Stimulated activated CD8-positive, alpha-beta memory T cell treated with anti-CD3 and anti-CD28 coated beads, Interleukin-12 subunit alpha, Interleukin-12 subunit beta, amount 100 ng/mL, for 4 hours (primary cell): Measurements from ENCODE around the gene PPIF.

Experiments
- DNase-seq: peaks from one replicate; pipeline ENCODE4 v3.0.0-alpha.2; 2020; ENCODE audit warnings: low read depth

PPIF gene

DNA sequence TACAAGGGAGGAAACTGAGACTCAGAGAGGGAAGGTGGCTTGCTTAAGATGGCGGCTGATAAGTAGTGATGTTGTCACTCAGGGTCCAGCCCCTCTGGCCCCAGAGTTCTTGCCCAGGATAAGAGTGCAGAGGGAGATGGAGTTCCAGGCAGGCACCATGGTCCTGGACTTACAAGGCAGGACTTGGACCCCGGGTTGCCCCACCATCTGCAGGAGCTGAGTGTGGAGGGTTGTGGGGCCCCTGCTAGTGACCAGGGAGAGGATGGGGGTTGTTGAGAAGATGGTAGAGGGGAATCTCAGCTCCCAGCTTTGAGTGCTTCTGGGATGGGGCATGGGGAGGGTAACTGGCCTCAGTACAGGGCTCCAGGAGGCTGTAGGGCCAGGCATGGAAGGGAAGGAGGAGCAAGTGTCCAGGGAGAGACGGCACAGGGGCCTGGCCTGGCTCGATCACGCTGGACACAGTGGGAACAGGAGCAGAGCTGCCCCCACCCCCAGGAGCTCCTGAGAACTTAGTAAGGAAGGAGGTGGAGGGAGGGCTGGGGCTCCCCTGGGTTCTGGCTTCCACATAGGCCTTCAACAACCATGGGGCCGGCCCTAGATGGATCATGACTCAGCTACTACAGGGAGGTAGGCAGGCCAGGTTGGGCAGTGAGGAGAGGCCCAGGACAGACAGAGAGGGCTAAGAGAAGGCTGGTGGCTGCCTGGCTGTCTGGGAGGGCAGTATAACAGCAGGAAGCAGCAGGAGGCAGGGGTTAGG is 28.2 kb downstream of the PPIF start:
- DNase-seq = no peak

DNA sequence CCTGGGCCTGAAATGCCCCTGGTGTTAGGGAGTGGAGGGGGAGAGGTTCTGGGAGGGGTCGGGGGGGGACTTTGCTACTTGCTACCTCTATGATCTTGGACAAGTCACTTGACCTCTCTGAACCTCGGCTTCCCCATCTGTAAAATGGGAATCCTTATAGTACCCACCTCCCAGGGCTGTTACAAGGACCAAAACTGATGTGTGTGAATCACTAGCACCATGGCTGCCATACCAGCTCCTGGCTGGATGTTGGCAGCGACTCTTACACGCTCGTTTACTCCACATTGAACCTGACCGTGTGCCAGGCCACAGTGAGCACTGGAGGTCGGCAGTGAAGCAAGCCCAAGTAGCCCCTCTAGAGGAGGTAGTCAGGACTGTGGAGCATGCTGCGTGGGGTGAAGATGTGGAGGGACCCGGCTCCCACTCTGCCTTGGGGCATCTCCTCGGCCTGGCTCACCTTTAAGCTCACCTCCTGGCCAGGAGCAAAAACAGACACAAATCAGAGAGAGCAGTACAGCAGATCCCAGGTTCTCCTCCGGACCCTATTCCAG is 28.9 kb downstream of the PPIF start:
- DNase-seq = no peak

DNA sequence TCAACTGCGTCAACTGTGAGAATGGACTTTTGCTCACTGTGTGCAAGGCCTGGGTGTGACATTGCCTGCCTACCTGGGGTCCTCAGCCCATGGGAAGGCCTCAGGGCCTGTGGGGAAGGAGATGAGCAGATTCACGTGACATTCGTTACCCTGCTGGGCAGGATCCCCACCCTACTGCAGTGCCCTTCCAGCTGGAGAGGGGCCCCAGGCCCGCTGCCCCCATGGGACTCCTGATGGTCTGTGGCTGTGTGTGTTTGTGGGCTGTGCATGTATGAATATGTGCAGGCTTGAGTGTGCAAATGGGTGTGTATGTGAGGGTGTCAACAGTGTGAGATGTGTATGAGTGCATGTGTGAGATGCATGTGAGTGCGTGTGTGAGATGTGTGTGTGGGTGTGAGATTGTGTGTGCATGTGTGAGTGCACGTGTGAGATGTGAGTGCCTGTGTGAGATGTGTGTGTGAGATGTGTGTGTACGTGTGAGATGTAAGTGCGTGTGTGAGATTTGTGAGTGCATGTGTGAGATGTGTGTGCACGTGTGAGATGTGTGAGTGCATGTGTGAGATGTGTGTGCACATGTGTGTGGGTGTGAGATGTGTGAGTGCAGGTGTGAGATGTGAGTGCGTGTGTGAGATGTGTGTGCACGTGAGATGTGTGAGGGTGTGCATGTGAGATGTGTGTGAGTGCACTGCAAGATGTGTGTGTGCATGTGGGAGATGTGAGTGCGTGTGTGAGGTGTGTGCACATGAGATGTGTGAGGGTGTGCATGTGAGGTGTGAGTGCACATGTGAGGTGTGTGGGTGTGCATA is 29.7 kb downstream of the PPIF start:
- DNase-seq = no peak

DNA sequence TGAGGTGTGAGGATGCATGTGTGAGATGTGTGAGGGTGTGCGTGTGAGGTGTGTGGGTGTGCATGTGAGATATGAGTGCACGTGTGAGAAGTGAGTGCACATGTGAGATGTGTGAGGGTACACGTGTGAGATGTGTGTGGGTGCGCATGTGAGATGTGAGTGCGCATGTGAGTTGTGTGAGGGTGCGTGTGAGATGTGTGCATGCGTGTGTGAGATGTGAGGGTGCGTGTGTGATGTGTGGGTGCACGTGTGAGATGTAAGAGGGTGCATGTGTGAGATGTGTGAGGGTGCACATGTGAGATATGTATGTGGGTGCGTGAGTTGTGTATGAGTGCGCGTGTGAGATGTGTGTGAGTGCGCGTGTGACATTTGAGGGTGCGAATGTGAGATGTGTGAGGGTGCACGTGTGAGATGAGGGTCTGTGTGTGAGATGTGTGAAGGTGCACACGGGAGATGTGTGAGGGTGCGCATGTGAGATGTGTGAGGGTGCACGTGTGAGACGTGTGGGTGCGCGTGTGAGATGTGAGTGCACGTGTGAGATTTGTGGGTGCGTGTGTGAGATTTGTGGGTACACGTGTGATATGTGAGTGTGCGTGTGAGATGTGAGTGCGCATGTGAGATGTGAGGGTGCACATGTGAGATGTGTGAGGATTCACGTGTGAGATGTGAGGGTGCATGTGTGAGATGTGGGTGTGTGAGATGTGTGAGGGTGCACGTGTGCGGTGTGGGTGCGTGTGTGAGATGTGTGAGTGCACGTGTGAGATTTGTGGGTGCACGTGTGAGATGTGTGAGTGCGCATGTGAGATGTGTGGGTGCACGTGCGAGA is 30.5 kb downstream of the PPIF start:
- no peak for DNase-seq

DNA sequence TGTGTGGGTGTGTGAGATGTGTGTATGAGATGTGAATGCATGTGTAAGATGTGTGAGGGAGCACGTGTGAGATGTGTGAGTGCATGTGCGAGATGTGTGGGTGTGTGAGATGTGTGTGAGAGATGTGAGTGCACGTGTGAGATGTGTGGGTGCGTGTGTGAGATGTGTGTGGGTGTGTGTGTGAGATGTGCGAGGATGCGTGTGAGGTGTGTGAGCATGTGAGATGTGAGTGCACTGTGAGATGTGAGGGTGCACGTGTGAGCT is 31.0 kb downstream of the PPIF start:
- no peak for DNase-seq

DNA sequence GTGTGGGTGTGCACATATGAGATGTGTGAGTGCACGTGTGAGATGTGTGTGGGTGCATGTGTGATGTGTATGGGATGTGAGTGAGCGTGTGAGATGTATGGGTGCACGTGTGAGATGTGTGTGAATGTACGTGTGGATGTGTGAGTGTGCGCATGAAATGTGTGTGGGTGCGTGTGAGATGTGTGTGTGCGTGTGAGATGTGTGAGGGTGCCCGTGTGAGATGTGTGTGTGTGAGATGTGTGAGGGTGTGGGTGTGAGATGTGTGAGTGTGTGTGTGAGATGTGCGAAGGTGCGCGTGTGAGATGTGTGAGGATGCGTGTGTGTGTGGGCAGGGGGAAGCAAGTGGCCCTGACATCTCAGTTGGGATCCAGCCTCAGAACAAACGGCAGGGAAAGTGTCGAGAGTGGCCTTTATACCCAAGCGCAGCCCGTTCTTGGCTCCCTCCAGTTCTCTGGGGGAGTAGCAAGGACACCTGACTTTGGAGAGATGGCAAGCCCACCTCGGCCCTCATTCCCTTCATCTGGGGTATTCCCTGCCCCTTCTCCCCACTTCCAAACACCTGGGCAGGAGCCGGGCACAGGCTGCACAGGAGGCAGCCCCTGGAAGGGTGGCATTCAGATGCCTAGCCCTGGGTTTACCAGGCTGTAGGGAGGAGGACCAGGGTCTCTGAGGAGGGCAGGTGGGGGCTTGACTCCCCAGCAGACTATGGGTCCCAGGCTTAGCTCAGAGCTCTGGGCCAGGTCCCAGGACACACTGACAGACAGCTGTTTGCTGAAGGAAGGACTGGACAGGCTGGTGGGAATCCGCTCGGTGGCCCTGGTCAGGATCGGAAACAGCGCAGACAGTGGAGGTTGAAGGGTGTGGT is 31.6 kb downstream of the PPIF start:
- no peak for DNase-seq

DNA sequence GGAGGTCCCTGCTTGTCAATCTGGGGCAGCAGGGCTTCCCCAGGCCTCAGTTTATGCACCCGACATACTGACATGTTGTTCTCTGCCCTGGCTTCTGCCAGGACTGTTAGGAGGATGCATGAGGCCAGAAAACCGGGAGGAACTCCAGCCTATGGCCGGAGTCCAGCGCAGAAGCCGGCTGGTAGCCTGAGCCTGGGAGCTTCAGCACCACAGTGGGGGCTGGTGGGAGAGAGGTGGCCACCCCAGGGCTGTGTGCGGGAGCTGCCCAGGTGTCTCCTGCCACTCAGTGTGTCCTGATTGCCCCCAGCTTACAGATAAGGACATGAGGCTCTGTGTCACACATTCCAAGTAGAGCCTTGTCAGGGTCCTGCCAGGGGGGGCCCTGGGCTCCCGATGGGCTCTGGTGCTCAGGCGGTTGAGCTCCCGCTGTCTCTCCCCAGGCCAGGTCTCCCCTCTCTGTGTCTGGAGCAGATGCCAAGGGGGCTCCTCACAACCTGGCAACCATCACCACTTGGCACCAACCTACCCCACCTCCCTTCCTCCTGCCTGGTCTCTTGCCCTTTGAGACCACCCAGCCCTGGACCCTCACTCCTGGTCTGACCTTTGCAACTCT is 32.3 kb downstream of the PPIF start:
- DNase-seq = no peak

DNA sequence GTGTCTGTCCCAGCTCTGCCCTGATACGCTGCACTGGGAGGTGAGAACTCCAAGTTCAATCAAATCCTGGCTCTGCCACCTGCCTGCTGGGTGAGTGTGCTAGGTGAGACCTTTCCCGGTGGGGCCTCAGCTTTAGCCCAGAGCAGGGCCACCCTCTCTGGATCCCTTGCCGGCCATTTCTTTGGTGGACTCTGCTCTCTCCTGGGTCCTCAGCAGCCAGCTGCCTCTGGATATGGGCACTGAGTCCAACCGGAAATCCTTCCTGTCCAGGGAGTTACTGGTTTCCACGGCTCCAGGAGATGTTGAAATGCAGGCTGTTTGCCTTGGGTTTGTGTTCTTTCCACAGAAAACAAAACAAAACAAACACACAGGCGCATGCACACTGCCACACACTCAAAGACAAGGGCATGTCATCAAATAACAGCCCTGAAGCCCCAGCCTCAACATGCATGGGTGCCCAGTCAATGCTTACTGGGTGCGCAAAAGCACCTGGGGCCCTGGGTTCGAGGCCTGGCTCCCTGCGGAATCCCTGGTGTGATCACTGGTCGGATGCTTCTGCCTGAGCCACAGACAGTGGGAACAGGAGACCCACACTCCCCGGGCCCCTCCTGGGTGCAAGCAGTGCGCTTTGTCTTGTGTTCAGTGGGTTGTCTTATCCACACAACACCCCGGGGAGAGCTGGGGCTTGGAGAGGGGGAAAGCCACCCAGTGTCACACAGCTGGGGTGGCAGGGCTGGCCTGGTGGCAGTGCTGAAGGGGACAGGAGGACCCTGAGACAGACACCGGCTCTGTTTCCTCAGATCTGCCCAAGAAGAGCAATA is 33.1 kb downstream of the PPIF start:
- DNase-seq = no peak

DNA sequence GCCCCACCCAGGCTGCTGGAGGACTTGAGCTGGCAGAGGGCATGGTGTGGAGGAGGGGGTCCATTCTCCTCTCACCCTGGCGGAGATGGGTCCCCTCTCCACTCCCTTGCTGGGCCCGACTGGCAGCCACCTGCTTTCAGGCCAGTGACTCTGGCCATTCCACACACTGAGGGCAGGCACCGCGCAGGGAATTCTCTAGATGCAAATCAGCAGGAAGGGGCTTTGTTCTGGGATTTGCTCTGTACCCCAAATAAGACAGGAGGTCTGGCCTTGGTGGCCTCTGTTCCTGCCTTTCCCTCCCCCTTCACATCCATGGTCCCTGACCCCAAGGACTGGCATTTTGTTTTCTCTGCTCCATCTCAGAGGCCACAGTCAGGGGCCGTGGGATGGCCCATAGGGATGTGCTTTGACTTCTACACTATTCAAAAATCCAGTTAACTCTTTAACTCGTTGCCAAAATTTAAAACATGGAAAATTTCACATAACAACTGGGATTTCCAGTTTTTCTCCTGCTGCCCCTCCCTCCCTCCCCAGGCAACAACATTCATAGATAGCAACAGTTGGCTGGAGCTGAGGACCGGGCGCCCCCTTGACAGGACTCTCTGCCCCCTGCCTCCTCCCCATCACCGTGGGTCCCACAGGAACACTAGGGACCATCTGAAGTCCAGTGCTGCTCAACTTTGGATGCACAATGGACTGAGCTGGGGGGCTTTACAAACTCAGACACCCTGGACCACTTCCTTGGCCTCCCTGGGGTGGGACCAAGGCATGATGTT is 33.9 kb downstream of the PPIF start:
- DNase-seq = no peak

DNA sequence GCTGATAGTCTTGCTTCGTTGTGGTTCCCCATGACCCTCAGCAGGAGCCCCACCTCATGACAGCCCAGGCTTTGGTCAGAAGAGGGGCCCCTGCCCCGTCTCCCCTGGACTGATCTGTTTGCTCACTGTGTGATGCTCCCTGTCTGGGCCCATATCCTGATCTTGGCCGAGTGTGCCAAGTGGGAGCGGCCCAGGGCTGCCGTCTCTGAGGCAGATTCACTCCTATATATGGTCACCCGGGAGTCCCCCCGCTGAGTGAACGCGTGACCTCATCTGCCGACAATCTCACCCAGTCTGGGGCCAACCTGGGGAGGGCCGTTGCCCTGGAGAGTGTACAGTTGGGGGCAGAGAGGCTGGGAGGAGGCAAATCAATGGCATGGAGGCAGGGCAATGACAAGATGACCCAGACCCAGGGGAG is 34.5 kb downstream of the PPIF start:
- DNase-seq = no peak

DNA sequence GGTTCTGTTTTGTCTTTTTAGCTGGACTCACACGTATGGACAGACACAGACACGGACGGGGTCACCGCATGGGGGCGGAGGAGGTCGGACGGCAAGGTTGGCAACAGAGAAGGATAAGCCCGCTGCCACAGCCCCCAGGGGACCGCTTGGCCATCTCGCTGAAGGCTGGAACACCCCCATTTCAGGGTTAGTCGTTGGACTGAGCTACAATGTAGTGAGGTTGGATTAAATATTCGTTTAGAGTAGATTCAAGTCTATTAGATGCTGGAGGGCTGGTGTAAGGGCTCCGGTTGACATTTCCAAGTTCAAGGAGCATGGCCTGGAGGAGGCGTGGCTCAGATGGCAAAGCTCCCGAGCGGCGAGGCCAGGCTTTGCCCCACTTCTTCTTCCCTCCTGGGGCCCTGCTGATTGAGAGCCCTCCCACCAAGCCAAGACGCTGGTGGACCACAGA is 35.2 kb downstream of the PPIF start:
- DNase-seq = no peak

DNA sequence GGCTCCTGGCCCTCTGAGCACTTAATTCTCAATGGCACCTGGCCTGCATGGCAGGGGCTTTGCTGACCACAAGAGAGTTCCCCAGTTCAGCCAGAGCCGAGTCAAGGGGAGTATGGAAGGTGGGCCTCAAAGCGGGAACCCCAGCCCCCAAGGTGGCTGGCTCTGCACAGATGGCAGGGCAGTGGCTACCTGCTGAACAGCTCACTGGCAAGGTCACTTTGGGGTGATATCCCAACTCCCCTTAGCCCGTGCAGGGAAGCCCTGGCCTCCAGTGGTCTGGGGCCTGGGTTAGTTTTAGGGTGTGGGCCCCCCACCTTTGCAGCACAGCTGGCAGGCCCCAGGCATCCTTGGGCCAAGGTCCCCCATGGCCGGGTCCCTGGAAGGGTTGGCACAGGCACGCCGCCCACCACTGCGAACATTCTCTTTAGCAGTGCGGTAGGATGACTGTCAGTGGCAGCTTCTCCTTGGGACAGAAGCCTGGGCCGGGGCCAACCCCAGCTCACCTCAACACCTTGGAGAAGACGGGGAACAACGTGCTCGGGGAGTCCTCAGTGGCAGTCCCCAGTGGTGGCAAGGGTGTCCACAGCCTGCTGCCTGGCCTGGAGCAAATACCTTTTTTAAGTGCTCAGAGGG is 36.8 kb downstream of the PPIF start:
- DNase-seq = no peak

DNA sequence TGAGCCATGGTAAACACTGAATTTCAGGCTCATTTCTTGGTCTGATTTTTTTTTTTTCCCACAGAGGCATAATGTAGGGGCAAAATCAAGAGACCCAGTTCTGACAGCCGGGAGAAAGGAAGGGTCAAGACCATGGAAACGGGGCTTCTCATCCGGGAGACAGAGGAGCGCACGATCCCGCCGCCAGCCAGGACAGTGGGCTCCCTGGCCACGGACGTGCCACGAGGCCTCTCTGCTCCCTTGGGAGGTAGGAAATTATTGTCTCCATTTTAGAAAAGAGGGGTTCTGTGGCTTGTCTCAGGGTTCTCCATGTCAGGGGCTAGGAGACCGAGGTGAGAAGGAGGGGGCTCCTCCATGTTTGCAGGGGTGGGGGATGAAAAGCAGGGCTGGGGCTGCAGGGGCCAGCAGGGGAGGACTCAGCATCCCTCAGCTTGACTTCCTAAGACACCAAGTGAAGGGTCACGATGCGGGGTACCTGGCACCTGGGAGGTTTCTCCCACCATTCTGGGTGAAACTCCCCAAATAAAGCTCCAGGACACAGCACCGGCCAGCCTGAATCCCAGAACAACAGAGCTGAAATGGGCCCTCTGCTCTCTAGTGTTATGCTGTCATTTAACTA is 37.6 kb downstream of the PPIF start:
- no peak for DNase-seq

DNA sequence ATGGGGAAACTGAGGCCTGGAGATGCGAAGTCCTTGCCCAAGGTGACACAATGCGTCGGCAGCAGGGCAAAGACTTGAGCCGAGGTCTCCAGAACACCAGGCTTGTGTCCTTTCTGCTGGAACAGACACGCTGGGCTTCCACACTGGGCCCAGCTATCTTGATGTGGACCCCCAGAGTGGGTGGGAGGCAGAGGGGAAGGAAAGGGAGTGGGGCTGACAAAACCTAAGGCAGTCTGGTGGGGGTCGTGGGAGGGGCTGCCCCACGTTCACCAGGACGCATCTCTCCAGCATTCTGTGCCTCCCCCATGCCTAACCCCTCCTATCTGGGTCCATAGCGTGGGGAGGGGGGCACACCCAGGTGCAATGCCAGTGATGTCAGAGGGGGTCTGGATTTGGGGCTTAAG is 38.1 kb downstream of the PPIF start:
- no peak for DNase-seq

DNA sequence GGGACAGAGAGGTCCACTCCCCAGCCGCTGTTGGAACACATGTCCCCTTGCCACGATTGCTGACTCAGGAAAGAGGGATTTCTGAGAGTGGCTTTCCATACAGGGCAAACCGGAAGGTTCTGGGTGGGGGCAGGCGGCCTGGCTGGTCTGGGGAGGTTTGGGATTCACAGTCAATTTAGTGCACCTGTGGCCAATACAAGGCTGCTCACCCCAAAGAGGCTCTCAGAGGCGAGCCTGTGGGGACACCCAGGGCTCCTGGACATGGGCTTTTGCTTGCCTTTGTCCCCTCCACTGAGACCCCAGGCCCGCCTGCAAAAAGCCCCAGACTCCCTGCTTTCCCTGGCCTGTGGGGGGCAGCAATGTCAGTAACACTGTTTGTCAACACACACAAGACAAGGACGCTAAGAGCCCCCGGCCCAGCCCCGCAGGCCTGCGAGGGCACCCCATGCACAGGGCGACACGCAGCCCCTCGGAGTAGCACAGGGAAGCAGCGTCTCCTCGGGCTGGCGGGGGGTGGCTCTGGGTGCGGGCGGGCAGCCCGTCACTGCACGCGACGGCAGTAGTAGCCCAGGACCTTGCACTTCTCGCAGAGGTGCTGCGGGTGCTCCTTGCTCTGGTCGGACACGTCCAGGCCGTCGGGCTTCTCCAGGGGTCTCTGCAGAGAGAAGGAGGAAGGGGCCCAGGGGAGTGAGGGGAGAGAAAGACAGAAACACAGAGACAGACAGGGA is 38.7 kb downstream of the PPIF start:
- no peak for DNase-seq

DNA sequence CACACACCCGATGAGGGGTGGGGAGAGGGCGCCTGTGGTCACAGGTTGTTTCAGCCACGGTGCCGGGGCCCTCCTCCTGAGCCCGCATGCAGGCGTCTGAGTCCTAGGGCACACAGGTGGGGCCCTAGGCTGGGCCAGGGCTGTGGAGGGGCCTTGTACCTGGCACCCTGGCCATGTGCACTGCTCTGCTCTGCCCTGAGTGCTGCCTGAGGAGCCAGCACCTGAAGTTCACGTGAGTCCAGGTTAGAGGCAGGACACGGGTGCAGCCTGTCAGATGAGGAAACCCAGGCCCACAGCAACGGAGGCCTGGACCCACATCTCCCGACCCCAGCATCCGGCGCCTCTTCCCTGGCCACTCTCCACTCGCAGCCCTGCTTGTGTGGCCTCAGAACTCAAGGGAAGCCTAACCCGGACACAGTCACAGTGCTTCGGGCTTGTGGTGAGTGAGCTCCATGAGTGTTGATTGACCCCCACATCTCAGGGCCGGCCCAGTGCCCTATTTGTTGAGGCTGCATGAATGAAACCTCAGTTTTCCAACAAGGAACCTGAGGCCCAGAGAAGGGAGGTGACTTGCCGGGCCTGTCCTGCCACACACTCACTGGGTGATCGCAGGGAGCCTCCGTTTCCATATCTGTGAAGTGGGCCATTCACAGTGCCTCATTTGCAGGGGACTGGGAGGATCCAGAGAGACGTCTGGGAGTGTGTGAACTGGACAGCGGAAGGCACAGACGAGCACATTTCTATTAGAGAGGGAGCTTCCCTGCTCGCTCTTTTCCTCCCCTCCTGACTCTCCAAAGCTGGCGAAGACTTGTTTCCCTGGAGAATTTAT is 39.6 kb downstream of the PPIF start:
- DNase-seq = no peak

DNA sequence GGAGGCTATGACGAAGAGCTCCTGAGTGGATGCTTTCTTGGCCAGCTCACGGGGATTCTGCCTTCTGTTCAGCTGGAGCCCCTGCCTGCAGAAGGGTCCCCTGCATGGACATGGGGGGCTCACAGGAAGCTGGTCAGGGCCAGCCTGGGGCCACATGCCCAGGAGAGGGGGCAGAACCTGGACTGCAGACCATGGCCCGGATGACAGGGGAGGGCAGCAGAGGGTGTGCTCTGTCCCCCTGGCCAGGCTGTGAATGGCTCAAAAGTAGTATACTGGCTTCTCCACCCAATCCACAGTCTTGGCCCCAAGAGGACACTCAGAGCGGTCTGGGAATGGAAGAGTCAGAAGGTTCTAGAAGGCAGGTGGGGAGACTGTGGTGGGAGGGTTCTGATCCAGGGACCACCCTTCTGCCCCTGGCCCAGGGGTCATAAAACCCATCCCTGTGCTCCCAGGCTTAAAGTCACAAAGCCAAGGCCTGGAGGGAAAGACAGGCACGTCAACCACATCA is 40.3 kb downstream of the PPIF start:
- no peak for DNase-seq
